GM21447 (cell line): Measurements from ENCODE around the gene FXR1.
"Not testable (repeated sequence)": the region's sequence is repeated elsewhere in the genome, so short reads cannot be mapped to it uniquely, and the experiment has no call there.

Experiments
- ATAC-seq: cut with Tn5 transposase; IDR thresholded peaks from one replicate; pipeline ENCODE4 v1.9.1; 2021; ENCODE audit not compliant: unreplicated experiment

Gene FXR1

GRCh38 chr3:180912304-180913296 is at the start of gene FXR1:
FXR1 (plus strand) TSS chr3:180912670; CDS start chr3:180912686, 16 bp downstream.
- peak; percentile 99 for ATAC-seq

DNA sequence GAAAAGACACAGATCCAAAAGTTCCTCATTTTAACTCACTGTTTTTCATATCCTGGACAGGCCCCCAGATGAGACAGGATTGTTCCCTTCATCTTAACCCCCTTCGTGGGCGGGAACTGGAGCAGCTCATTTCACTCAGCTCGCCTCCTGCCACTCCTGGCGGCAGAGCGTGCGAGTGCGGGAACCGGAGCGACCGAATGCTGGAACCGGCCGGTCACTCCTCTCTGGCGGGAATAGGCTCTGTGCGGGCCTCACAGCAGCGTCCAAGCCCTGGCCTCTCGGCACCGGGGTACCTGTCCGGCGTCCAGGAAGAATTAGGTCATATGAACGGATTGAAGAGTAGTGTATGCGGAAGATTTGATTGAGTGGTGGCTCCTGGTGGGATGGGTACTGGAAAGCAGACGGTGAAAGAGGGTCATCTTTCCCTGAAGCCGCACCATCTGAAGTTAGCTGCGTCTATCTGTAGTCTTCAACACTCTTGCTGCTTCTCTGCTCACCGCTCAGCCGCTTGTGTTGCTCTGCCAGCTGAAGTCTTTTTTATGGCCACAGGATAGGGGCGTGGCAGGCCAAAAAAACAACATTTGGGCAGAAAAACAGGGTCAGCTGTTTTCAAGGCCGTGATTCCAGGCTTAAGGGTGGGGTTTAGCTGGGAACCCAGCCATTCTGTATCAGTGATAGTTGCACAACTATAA is 42.3 kb upstream of the FXR1 start:
- ATAC-seq = no peak

DNA sequence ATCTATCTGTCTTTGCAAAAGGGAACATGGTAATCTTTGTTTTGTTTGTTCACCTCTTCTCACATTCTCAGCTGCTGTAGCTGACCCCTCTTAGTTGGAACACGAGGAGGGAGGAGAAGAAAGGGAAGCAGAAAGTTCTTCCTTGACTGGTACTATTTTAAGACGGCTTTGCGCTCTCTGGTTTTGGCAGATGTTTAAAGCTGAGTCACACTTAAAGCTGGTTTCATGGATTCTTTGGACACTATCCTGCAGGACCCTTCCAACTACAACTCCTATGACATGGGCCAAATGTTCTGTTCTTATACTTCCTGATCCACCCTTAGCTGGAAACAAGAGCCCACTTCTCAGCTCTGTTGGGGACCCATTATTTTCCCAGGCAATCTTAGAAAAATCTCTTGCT is 40.6 kb upstream of the FXR1 start:
- ATAC-seq = no peak

DNA sequence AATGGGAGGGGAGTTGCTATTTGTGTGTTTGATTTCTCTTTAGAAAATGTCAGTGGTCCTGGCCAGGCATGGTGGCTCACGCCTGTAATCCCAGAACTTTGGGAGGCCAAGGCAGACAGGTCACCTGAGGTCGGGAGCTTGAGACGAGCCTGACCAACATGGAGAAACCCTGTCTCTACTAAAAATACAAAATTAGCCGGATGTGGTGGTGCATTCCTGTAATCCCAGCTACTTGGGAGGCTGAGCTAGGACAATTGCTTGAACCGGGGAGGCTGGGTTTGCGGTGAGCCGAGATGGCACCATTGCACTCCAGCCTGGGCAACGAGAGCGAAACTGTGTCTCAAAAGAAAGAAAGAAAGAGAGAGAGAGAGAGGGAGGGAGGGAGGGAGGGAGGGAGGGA is 40.0 kb upstream of the FXR1 start:
- not testable (repeated sequence) for ATAC-seq

GRCh38 chr3:180875124-180875698 is 37.3 kb upstream of the FXR1 start:
- ATAC-seq = no peak

GRCh38 chr3:180881065-180881801 is 31.2 kb upstream of the FXR1 start:
- ATAC-seq = no peak

DNA sequence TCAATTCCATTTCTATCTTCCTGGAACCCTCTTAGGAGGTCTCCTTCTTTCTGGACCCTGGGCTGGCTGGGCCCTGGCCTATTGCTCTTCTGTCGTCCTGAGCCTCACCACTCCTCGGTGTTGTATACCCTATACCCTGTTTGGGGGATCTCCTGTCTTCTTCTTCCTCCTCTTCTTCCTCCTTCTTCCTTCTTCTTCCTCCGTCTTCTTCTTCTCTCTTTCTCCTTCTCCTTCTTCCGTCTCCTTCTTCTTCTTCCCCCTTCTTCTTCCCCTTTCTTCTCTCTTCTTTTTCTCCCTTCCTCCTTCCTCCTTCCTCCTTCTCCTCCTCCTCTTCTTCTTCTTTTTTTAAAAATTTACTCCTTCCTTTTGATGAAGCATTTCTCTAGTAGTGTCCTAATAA is 30.4 kb upstream of the FXR1 start:
- ATAC-seq = no peak

DNA sequence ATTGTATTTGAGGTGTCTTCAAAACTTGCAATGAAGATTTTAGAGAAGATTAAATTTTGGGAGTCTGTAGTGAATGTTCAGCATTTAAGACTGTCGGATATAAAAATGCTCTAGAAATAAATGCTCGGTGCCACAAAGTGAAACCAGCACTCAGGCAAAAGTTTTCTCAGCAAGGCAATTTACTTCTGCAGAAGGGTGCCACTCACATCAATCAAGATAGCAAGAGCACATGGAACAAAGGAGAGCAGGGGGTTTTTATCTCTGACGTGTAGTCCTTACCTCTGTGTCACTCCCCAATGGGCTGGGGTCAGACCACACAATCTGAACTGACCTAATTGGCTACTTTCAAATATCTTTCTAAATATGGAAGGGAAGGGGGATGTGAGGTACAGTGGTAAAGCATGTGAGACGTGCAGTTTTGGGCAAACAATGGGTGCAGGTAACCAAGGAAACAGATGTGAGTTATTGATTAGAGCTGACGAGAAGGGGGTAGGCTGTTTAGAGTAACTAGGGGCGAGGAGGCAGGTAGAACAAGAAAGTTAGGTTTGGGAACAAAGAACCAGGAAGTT is 23.4 kb upstream of the FXR1 start:
- ATAC-seq = no peak

GRCh38 chr3:180898572-180898971 is 13.9 kb upstream of the FXR1 start:
- ATAC-seq = no peak

DNA sequence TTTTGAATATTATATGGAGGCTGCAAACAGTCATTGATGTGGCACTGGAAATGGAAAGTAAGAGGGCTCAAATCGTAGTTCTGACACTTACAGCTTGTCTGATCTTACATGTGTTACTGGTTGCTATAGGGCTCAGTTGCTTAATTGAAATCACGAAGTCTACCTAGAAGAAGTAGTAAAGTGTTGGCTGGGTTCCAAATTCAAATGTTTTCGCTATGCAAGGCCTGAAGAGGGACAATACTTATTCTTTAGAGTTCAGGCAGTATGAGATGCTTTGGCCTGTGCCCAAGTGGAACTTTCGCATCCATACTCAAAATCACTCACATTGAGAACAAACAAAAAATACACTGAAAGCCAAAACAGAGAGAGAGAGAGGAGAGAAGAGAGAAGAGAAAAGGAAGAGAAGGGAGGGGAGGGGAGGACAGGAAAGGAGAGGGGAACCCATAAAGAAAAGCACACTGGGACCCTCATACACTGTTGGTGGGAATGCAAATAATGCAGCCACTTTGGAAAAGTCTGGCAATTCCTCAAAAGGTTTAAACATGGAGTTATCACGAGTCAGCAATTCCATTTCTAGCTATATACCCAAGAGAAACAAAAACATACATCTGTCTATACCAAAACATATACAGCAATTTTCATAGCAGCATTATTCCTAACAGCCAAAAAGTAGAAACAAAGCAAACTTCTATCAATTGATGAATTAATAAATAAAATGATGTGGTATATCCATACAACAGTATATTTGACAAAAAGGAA is 2.9 kb upstream of the FXR1 start:
- ATAC-seq = no peak

GRCh38 chr3:180910823-180911222 is 1.6 kb upstream of the FXR1 start:
- ATAC-seq = no peak

- ATAC-seq = peak; percentile 8
These were observed 580 bp upstream of the FXR1 start for GRCh38 chr3:180911876-180912303.

DNA sequence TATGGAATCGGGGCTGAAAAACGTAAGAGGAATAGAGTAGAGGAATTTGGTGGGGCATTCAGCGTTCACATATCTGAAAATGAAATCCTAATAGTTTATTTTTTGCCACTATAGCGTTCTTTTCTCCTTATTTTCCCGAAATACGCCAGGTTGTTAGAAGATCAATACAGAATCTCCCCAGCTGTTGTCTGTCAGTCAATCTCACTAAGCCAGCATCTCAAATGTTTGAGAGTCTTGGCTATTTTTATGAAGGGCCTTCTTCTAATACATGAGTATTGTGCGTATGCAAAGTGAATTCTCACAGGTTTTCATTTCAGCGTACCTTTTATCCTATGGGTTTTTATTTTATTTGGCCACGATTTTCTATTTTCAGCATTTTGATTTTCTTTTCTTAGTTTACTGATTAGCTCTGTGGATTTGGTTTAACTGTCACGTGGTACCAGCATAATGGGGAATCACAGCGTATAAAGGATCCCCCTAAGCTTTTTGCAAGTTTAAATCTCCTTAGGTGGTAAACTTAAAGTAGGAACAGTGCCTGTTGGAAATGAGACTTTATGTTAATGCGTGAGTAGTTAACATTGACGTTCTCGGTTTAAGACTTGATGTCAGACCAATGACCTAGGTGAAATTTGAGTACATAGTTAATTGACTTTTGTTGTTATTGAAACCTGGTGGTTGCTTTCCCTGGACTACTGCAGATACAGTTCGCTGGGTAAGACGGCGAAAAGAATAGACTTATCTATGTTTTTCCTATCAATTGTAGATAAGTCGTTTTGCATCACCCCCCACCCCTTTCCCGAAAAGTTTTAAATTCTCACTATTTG is 1.3 kb downstream of the FXR1 start:
- ATAC-seq = no peak

DNA sequence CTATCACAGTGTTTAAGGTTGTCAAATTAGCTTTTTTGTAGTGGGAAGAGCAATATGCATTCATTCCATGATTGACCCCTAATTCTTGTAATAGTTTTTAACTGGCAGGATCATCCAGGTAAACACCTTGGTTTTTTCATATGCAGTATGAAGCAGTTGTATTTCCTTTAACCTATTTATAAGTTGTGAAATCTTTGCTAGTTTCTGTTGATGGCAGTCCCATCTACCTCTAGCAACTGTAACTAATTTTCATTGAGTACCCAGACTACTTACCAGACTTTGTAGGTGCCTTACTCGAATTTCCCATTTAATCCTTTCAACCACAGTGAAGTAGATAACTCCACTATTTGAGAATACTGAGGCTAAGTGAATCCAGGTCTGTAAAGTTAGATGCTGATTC is 6.1 kb downstream of the FXR1 start:
- no peak for ATAC-seq

DNA sequence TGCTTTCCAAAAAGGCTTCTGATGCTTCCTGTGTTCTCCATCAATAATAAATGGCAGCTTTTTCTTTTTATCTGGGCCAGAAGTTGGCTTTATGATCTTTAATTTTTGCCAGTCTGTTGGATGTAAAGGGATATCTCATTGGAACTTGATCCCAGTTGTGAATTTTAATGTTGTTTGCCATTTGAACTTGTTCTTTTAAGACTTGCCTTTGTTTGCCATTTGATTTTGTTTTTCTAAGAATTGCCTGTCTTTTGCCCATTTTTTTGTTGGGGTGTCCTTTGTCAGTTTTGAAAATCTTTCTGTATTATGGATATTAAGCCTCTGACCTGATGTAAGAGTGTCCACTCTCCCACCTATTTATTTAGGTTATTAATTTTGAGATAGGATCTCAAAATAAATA is 9.8 kb downstream of the FXR1 start:
- no peak for ATAC-seq

GRCh38 chr3:180923561-180923960 is 11.1 kb downstream of the FXR1 start:
- ATAC-seq = no peak

DNA sequence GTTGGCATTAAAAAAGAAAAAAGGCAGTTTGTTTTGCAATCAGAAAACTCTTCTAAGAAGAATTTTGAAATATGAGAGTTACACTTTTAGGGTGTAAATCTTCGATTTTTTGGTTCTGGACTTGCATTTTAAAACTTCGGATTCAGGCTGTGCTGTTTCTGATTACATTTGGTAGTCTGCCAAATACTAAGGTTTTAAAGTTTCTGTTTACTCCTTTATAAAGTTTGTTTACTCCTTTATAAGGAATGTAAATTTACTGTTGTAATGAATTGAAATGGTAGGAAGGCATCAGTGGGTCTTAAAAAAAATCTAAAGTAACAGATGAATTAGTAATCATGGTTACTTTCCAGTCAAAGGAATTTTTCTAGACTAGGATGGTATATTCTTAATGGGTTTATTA is 14.1 kb downstream of the FXR1 start:
- ATAC-seq = no peak

GRCh38 chr3:180929376-180929775 is 16.9 kb downstream of the FXR1 start:
- ATAC-seq = no peak

- no peak for ATAC-seq
These were observed 18.1 kb downstream of the FXR1 start for GRCh38 chr3:180930526-180930925.
